GM19238 (cell line): ENCODE data around the gene JMJD8.

ENCODE experiments used
- DNase-seq: peaks from one replicate; pipeline ENCODE4 v3.0.0; 2011; ENCODE audit warnings: low spot score; ENCODE audit not compliant: insufficient read length

JMJD8 gene

DNA sequence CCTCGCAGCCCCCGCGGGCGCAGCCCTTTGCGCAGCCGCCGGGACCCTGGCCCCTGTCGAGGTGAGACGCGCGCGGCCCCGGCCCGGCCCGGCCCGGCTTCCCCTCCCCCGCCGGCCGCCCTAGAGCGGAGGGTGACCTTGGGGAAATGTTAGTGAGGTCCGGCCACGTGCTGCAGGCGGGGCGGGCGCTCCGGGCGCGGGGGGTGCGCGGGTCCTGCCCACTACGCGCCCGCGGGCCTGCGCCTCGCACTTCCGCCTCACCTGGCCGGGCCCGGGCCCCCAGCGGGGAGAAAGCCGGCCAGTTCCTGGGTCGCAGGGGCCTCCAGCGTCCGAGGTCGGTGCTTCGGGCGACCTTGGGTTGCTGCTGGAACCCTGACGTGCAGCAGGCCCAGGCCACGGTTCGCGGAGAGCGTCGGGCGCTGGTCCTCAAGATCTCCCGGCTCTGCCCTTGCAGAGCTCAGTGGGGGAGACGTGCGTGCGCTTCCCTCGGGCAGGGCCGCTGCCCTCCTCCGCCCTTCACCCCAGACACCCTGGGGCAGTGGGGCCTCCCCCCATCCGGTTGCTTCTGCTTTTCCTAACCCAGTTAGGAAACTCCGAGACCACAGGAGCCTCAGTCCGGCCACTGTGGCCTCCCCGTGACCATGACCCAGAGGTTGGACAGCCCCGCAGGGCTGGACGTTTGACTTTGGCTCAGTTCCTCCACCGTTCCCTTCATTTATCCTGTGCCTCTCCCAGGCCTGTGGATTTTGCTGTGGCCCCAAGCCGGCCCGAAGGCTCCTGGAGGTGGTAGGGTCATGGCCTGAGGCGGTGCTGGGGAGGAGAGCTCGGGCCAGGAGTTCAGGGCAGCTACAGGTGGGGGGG is 41.7 kb downstream of the JMJD8 start:
- peak; percentile 77 for DNase-seq

- peak; percentile 92 for DNase-seq
Observed at GRCh38 chr16:641326-642188, 42.6 kb downstream of the JMJD8 start, which contains the start of gene MCRIP2. MCRIP2 (plus strand) TSS chr16:641828; CDS start chr16:641992, 164 bp downstream.

GRCh38 chr16:640614-641013 is 43.5 kb downstream of the JMJD8 start:
- no peak for DNase-seq

GRCh38 chr16:638836-639235 is 45.3 kb downstream of the JMJD8 start:
- no peak for DNase-seq

DNA sequence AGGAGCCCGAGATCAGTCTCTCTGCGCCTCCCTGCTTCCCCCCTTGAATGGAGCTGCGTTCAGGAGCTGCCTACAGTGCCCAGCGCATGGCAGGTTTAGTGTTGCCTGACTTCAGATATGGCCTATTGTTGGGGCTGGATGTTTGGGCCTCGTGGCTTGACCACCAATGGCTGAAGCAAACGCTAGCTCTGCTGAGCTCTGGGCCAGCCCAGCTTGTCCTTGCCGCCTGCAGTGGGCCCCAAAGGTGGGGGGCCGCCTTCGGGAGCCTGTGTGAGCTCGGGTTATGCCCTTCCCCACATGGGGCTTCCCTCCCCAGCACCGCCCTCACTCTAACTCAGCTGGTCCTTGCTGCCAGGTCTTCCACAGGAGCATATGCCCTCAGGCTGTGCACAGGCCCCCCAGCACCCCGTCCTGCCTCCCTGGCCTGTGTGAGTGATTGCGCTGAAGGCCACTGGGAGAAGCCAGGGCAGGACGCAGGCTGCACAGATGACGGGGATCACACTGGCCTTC is 46.0 kb downstream of the JMJD8 start:
- no peak for DNase-seq

DNA sequence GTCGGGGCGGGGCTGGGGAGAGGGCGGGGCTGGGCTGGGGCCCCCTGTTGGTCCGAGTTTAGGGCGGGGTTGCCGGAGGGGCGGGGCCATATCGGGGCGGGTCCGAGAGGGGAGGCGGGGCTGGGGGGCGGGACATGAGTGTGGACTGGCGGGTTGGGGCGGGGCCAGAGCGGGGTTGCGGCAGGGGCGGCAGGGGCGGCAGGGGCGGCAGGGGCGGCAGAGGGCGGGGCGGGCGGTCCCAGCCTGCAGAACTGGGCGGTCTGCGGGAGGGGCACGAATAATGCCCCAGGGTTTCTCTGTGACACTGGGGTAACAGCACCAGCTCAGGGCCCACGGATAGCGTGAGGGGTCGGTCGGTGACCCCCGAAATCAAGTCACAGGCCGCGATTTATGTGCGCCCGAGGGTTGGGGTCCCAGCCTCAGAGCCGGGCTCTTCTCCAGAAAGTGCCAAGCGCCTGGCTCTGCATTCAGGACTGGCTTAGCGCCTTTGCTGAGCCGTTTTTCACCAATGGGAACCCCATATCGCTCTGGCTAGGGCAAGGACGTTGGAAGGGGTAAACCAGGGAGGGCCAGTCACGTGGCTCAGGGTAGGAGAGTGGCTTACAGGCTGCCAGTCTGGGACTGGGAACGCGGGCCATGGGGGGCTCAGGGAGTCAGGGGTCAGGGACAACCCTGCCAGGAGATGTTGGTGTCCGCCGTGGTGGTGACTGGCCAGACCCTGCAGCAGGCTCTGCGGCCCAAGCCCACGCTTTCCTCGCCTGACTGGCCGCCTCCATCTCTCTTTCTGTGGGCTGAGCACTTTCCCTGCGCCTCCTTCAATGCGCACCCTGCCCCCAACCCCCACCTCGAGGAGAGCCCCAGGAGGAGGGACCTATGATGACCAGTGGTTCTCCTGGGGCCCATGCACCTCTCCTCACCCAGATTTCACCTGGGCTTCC is 46.8 kb downstream of the JMJD8 start:
- DNase-seq, result peak; percentile 100

- DNase-seq, result peak; percentile 99
Observed at GRCh38 chr16:636206-637080, 47.7 kb downstream of the JMJD8 start, which contains the start of gene METTL26. METTL26 (minus strand) TSS chr16:636305; CDS start chr16:636290, 15 bp downstream.

- no peak for DNase-seq
Observed at GRCh38 chr16:635573-636205, 48.4 kb downstream of the JMJD8 start.

- DNase-seq, result no peak
Observed at GRCh38 chr16:634996-635395, 49.1 kb downstream of the JMJD8 start.

- DNase-seq, result no peak
Observed at GRCh38 chr16:634051-634670, 50.0 kb downstream of the JMJD8 start.

DNA sequence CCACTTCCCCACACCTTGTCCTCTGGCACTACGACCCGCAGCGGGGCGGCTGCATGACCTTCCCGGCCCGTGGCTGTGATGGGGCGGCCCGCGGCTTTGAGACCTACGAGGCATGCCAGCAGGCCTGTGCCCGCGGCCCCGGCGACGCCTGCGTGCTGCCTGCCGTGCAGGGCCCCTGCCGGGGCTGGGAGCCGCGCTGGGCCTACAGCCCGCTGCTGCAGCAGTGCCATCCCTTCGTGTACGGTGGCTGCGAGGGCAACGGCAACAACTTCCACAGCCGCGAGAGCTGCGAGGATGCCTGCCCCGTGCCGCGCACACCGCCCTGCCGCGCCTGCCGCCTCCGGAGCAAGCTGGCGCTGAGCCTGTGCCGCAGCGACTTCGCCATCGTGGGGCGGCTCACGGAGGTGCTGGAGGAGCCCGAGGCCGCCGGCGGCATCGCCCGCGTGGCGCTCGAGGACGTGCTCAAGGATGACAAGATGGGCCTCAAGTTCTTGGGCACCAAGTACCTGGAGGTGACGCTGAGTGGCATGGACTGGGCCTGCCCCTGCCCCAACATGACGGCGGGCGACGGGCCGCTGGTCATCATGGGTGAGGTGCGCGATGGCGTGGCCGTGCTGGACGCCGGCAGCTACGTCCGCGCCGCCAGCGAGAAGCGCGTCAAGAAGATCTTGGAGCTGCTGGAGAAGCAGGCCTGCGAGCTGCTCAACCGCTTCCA is 50.6 kb downstream of the JMJD8 start:
- no peak for DNase-seq

DNA sequence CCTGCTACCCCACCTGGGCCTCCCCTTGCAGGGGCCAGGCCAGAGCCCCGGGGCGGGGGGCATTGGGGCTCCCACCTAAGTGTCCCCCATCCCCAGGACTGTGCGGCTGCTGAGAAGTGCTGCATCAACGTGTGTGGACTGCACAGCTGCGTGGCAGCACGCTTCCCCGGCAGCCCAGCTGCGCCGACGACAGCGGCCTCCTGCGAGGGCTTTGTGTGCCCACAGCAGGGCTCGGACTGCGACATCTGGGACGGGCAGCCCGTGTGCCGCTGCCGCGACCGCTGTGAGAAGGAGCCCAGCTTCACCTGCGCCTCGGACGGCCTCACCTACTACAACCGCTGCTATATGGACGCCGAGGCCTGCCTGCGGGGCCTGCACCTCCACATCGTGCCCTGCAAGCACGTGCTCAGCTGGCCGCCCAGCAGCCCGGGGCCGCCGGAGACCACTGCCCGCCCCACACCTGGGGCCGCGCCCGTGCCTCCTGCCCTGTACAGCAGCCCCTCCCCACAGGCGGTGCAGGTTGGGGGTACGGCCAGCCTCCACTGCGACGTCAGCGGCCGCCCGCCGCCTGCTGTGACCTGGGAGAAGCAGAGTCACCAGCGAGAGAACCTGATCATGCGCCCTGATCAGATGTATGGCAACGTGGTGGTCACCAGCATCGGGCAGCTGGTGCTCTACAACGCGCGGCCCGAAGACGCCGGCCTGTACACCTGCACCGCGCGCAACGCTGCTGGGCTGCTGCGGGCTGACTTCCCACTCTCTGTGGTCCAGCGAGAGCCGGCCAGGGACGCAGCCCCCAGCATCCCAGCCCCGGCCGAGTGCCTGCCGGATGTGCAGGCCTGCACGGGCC is 51.4 kb downstream of the JMJD8 start:
- DNase-seq, result no peak

- DNase-seq, result no peak
Observed at GRCh38 chr16:631808-632358, 52.3 kb downstream of the JMJD8 start.
